DND-41 (cell line): ENCODE data around the gene DUSP6.

ENCODE experiments used
- ATAC-seq: fragments of 200-7000 bp; cut with Tn5 transposase; 3 replicates; pipeline ENCODE4 v1.9.1; 2021; ENCODE audit warnings: low read depth; ENCODE audit not compliant: insufficient read depth
- DNase-seq: peaks from one replicate; pipeline ENCODE4 v3.0.0-alpha.2; 2020
- H2AFZ ChIP-seq: 2 replicates; pipeline ENCODE4 v1.6.0; 2012; ENCODE audit warnings: low read depth, low read length
- H3K27ac ChIP-seq: 2 replicates; pipeline ENCODE4 v1.5.1; 2012; ENCODE audit warnings: low read length, inconsistent platforms
- H3K27me3 ChIP-seq: fragments of 200-600 bp; sonication (generic); 2 replicates; pipeline ENCODE4 v1.6.0; 2012; ENCODE audit warnings: low read length, mild to moderate bottlenecking, inconsistent platforms; ENCODE audit not compliant: insufficient read depth, poor library complexity
- H3K36me3 ChIP-seq: 2 replicates; pipeline ENCODE4 v1.5.1; 2012; ENCODE audit warnings: low read length, inconsistent platforms; ENCODE audit not compliant: insufficient read depth
- H3K4me1 ChIP-seq: 2 replicates; pipeline ENCODE4 v1.5.1; 2012; ENCODE audit warnings: mild to moderate bottlenecking, low read length; ENCODE audit not compliant: insufficient read depth
- H3K4me2 ChIP-seq: 2 replicates; pipeline ENCODE4 v1.6.0; 2012; ENCODE audit warnings: mild to moderate bottlenecking, moderate library complexity, low read length, inconsistent platforms; ENCODE audit not compliant: insufficient read depth
- H3K4me3 ChIP-seq, 2 experiments: fragments of 200-600 bp in 1 of 2; shearing (Covaris generic) in 1 of 2; 2 replicates each; pipeline ENCODE4 v1.5.1; 2012 to 2016; ENCODE audit warnings: inconsistent platforms in 2 of 2, low read length in 2 of 2, mild to moderate bottlenecking in 2 of 2, low read depth in 1 of 2, moderate library complexity in 1 of 2
- H3K79me2 ChIP-seq: 2 replicates; pipeline ENCODE4 v1.6.0; 2012; ENCODE audit warnings: low read length, inconsistent platforms; ENCODE audit not compliant: insufficient read depth
- H3K9ac ChIP-seq: 2 replicates; pipeline ENCODE4 v1.6.0; 2012; ENCODE audit warnings: low read depth, mild to moderate bottlenecking, inconsistent platforms, low read length, moderate library complexity
- H3K9me3 ChIP-seq: 2 replicates; pipeline ENCODE4 v1.5.1; 2012; ENCODE audit warnings: low read length, moderate library complexity, mild to moderate bottlenecking, inconsistent platforms; ENCODE audit not compliant: insufficient read depth, severe bottlenecking
- H4K20me1 ChIP-seq: 2 replicates; pipeline ENCODE4 v1.6.0; 2012; ENCODE audit warnings: low read length; ENCODE audit not compliant: insufficient read depth
- CTCF ChIP-seq: IDR thresholded peaks from 2 replicates; pipeline ENCODE4 v1.5.1; 2012; ENCODE audit warnings: borderline replicate concordance, low read length, moderate library complexity, mild to moderate bottlenecking; ENCODE audit not compliant: poor library complexity, severe bottlenecking; ENCODE audit errors: extremely low read depth
- EZH2 ChIP-seq: IDR thresholded peaks from 3 replicates; pipeline ENCODE4 v1.6.1; 2012; ENCODE audit warnings: borderline replicate concordance, low read depth, mild to moderate bottlenecking, moderate library complexity, low read length, inconsistent platforms; ENCODE audit not compliant: severe bottlenecking

Gene DUSP6

GRCh38 chr12:89323568-89324218 is 28.6 kb downstream of the DUSP6 start:
- DNase-seq = no peak
- H3K9ac ChIP-seq = no peak overlapping the region
- no peaks in the 10 kb centered on the region for H3K27me3 ChIP-seq
- H2AFZ ChIP-seq = no peak overlapping the region
- no peak overlapping the region for H3K4me3 ChIP-seq
- no peaks in the 10 kb centered on the region for H3K36me3 ChIP-seq
- H3K4me2 ChIP-seq = no peak overlapping the region
- ATAC-seq = no peak
- no peaks in the 10 kb centered on the region for H4K20me1 ChIP-seq
- no peak for TF ChIP-seq CTCF
- TF ChIP-seq EZH2 = no peak
- H3K9me3 ChIP-seq = no peaks in the 10 kb centered on the region
- H3K79me2 ChIP-seq = no peaks in the 10 kb centered on the region
- peaks cover 20% of the 10 kb centered on the region for H3K4me1 ChIP-seq
- no peak overlapping the region for H3K27ac ChIP-seq

GRCh38 chr12:89320735-89321134 is 31.6 kb downstream of the DUSP6 start:
- H3K27ac ChIP-seq = no peak overlapping the region
- H3K79me2 ChIP-seq = no peaks in the 10 kb centered on the region
- ATAC-seq (no peak), DNase-seq (no peak)
- no peak overlapping the region for H3K9ac ChIP-seq
- H3K27me3 ChIP-seq = no peaks in the 10 kb centered on the region
- H3K36me3 ChIP-seq = no peaks in the 10 kb centered on the region
- no peak overlapping the region for H3K4me3 ChIP-seq
- no peak overlapping the region for H2AFZ ChIP-seq
- H3K4me2 ChIP-seq = no peak overlapping the region
- no peaks in the 10 kb centered on the region for H3K9me3 ChIP-seq
- TF ChIP-seq EZH2 (no peak), CTCF (no peak)
- H4K20me1 ChIP-seq = no peaks in the 10 kb centered on the region
- no peaks in the 10 kb centered on the region for H3K4me1 ChIP-seq

- H3K9ac ChIP-seq = no peak overlapping the region
- TF ChIP-seq CTCF = no peak
- TF ChIP-seq EZH2 = no peak
- no peaks in the 10 kb centered on the region for H3K27me3 ChIP-seq
- DNase-seq = no peak
- H3K36me3 ChIP-seq = no peaks in the 10 kb centered on the region
- H3K9me3 ChIP-seq = no peaks in the 10 kb centered on the region
- no peak overlapping the region for H2AFZ ChIP-seq
- H3K4me2 ChIP-seq = no peak overlapping the region
- H3K4me1 ChIP-seq = no peaks in the 10 kb centered on the region
- no peak for ATAC-seq
- no peaks in the 10 kb centered on the region for H4K20me1 ChIP-seq
- H3K27ac ChIP-seq = no peak overlapping the region
- no peaks in the 10 kb centered on the region for H3K79me2 ChIP-seq
- no peak overlapping the region for H3K4me3 ChIP-seq
These were observed 32.7 kb downstream of the DUSP6 start for GRCh38 chr12:89319606-89320005.
